HepG2 (cell line): ENCODE measurements around the gene TMEM209. TPM values are rescaled to one million over a fixed set of nuclear protein-coding genes. Genes with fewer than 3 reads are reported as not detected.

Experiments
- ATAC-seq: fragments of 200-7000 bp; cut with Tn5 transposase; 3 replicates; pipeline ENCODE4 v1.9.1; 2020; ENCODE audit warnings: mild to moderate bottlenecking, moderate library complexity
- BruUV-seq: library from RNA; stranded (reverse); fragments of 400-500 nt; replicated peaks from 2 replicates; lab custom pipeline; 2021; lab: Mats Ljungman, UMichigan
- CTCF ChIA-PET: fragments of 300-600 bp; formaldehyde crosslinking; extraction: SDS; loops from one replicate; lab custom pipeline; 2021; ENCODE audit warnings: low total read pairs, inconsistent platforms, low intra/inter-chr PET ratio; lab: Yijun Ruan, JAX
- POLR2A ChIA-PET: fragments of 350-600 bp; sonication (Branson Sonifier 250); formaldehyde crosslinking; loops from one replicate; lab custom pipeline; 2020; ENCODE audit warnings: antibody characterized with exemption, inconsistent platforms; lab: Yijun Ruan, JAX
- DNase-seq: peaks from one replicate; pipeline ENCODE4 v3.0.0-alpha.2; 2015; ENCODE audit warnings: low spot score
- FAIRE-seq: peaks from 3 replicates; lab custom pipeline; 2011; peaks lifted over from hg19 to GRCh38; lab: Jason Lieb, UNC
- H2AFZ ChIP-seq: one replicate; pipeline ENCODE4 v1.6.1; 2011; ENCODE audit warnings: low read length, inconsistent platforms
- H3K27ac ChIP-seq: fragments of 300-600 bp; 3 replicates; pipeline ENCODE4 v1.8.0; 2011; ENCODE audit warnings: mixed run types, mild to moderate bottlenecking, mixed read lengths, low read length, inconsistent platforms; ENCODE audit not compliant: insufficient read depth; ENCODE audit errors: extremely low read length
- H3K27me3 ChIP-seq, 2 experiments: fragments of 200-600 bp in 1 of 2; 2 replicates in 1 of 2; 3 replicates in 1 of 2; pipeline versions ENCODE4 v1.6.0 to v1.8.0; 2011; ENCODE audit warnings: low read length in 2 of 2, mild to moderate bottlenecking in 2 of 2, moderate library complexity in 2 of 2, inconsistent platforms in 1 of 2; ENCODE audit not compliant: insufficient read depth in 2 of 2, control insufficient read depth in 1 of 2
- H3K36me3 ChIP-seq, 2 experiments: fragments of 200-600 bp in 1 of 2; replicated peaks in 1 of 2; 2 replicates in 1 of 2; 3 replicates in 1 of 2; pipeline versions ENCODE4 v1.5.1 to v1.8.0; 2011; ENCODE audit warnings: low read length in 2 of 2, inconsistent platforms in 1 of 2; ENCODE audit not compliant: insufficient read depth in 2 of 2, control insufficient read depth in 1 of 2
- H3K4me1 ChIP-seq: 2 replicates; pipeline ENCODE4 v1.5.1; 2012; ENCODE audit warnings: low read length, inconsistent platforms; ENCODE audit not compliant: insufficient read depth
- H3K4me2 ChIP-seq: 2 replicates; pipeline ENCODE4 v1.6.0; 2011; ENCODE audit warnings: low read depth, low read length, inconsistent platforms
- H3K4me3 ChIP-seq, 3 experiments: fragments of 200-600 bp in 1 of 3; sonication (generic), shearing (Covaris generic) in 1 of 3; replicated peaks in 1 of 3; 2 replicates each; pipeline ENCODE4 v1.5.1; 2011 to 2016; ENCODE audit warnings: low read length in 3 of 3, inconsistent platforms in 2 of 3, low read depth in 2 of 3, mild to moderate bottlenecking in 2 of 3, control low read depth in 1 of 3, mixed read lengths in 1 of 3; ENCODE audit not compliant: insufficient read depth in 1 of 3
- H3K79me2 ChIP-seq: one replicate; pipeline ENCODE4 v1.6.1; 2011; ENCODE audit warnings: low read length, inconsistent platforms; ENCODE audit not compliant: insufficient read depth
- H3K9ac ChIP-seq: 2 replicates; pipeline ENCODE4 v1.6.0; 2011; ENCODE audit warnings: mild to moderate bottlenecking, low read depth, low read length, inconsistent platforms; ENCODE audit not compliant: insufficient read depth
- H3K9me3 ChIP-seq: 2 replicates; pipeline ENCODE4 v1.5.1; 2012; ENCODE audit warnings: mild to moderate bottlenecking, low read length
- H4K20me1 ChIP-seq: 2 replicates; pipeline ENCODE4 v1.6.0; 2011; ENCODE audit warnings: inconsistent platforms, mild to moderate bottlenecking, low read length, moderate library complexity; ENCODE audit not compliant: insufficient read depth
- AGO2 ChIP-seq: fragments of 200-400 bp; formaldehyde crosslinking; optimal IDR thresholded peaks from 2 replicates; pipeline ENCODE3; 2017; ENCODE audit warnings: mild to moderate bottlenecking, low read depth, low read length, moderate library complexity
- BRF2 ChIP-seq: sonication (generic); formaldehyde crosslinking; IDR thresholded peaks from 2 replicates; pipeline ENCODE4 v1.8.1; 2022; ENCODE audit warnings: mild to moderate bottlenecking, missing genetic modification reagents
- FOXA3 ChIP-seq: IDR thresholded peaks from 2 replicates; pipeline ENCODE4 v1.6.1; 2016; ENCODE audit warnings: missing genetic modification reagents, missing compliant biosample characterization
- NR2C2 ChIP-seq: sonication (generic); formaldehyde crosslinking; IDR thresholded peaks from 2 replicates; pipeline ENCODE4 v1.4.0; 2020; ENCODE audit warnings: missing genetic modification reagents, mild to moderate bottlenecking, moderate library complexity, borderline replicate concordance
- SMAD3 ChIP-seq: sonication (generic); formaldehyde crosslinking; IDR thresholded peaks from 2 replicates; pipeline ENCODE4 v1.4.0; 2020; ENCODE audit warnings: missing genetic modification reagents
- ZMYM4 ChIP-seq: sonication (generic); formaldehyde crosslinking; IDR thresholded peaks from 2 replicates; pipeline ENCODE4 v1.8.1; 2023; ENCODE audit warnings: mild to moderate bottlenecking, missing genetic modification reagents
- ZNF18 ChIP-seq: sonication (generic); formaldehyde crosslinking; IDR thresholded peaks from 2 replicates; pipeline ENCODE4 v1.8.0; 2022; ENCODE audit warnings: mild to moderate bottlenecking, missing genetic modification reagents; ENCODE audit not compliant: insufficient replicate concordance
- ZNF343 ChIP-seq: sonication (generic); formaldehyde crosslinking; IDR thresholded peaks from 2 replicates; pipeline ENCODE4 v1.4.0; 2020; ENCODE audit warnings: mild to moderate bottlenecking, missing genetic modification reagents
- ZNF660 ChIP-seq: sonication (generic); formaldehyde crosslinking; IDR thresholded peaks from 2 replicates; pipeline ENCODE4 v1.5.1; 2020; ENCODE audit warnings: mild to moderate bottlenecking, low read depth, missing genetic modification reagents, borderline replicate concordance
- ZNF710 ChIP-seq: sonication (generic); formaldehyde crosslinking; IDR thresholded peaks from 2 replicates; pipeline ENCODE4 v1.5.0; 2020; ENCODE audit warnings: mild to moderate bottlenecking, missing genetic modification reagents, borderline replicate concordance
- ZNF83 ChIP-seq: sonication (generic); formaldehyde crosslinking; IDR thresholded peaks from 2 replicates; pipeline ENCODE4 v1.4.0; 2020; ENCODE audit warnings: missing genetic modification reagents, mild to moderate bottlenecking, borderline replicate concordance
- WGBS: methylation state at CpG from one replicate; pipeline ENCODE4 v1.1.6; 2017; ENCODE audit warnings: low lambda C conversion rate; 5-methylcytosine and 5-hydroxymethylcytosine counted together
- in situ Hi-C: cut with HindIII; loops from 2 replicates; pipeline ENCODE4 v1.10.0; 2017; ENCODE audit warnings: low pct_unique_long_range_greater_than_20kb; ENCODE audit not compliant: extremely low pct_ligation_motif_present
- intact Hi-C: fragments of 100-400 bp; cut with micrococcal nuclease; formaldehyde crosslinking; loops from one replicate; pipeline ENCODE4 v1.10.0; 2022; ENCODE audit not compliant: unreplicated experiment
- polyA plus RNA-seq, 8 experiments: library from polyadenylated mRNA; depleted of rRNA in 3 of 8; stranded (reverse) in 7 of 8; unstranded in 1 of 8; fragments of >200 nt; fragmentation: Illumina TruSeq in 4 of 8; extraction: Trizol in 4 of 8; gene quantifications; 2 replicates each; pipeline versions ENCODE4 v1.2.1 to v1.2.3, GENCODE V29; 2011 to 2016; ENCODE audit warnings: low read depth in 4 of 8, missing spikeins in 1 of 8, mixed read lengths in 1 of 8; ENCODE audit not compliant: insufficient read depth in 1 of 8
- total RNA-seq, 5 experiments: library from RNA; depleted of rRNA; stranded (reverse); fragments of >200 nt; fragmentation: Illumina TruSeq; extraction: Trizol; gene quantifications; 2 replicates each; pipeline ENCODE4 v1.2.3, GENCODE V29; 2016; ENCODE audit warnings: low read depth in 1 of 5

The TMEM209 gene
- total and polyA plus RNA-seq, 2 of the 13 experiments (the other 11 are each of a cell fraction or from before 2014, with no cell fraction given): 14.5 to 15.6 TPM

GRCh38 chr7:130140551-130141160 is 64.5 kb downstream of the TMEM209 start:
- H3K4me3 ChIP-seq: no peak overlapping the region
- FAIRE-seq: no peak
- POLR2A ChIA-PET: no interaction called here
- H3K27me3 ChIP-seq: no peaks in the 10 kb centered on the region
- peaks cover 0 to 6% of the 10 kb centered on the region in 2 experiments; a peak in 1 of 5 replicates for H3K36me3 ChIP-seq
- no peak overlapping the region for H3K4me2 ChIP-seq
- H4K20me1 ChIP-seq: no peaks in the 10 kb centered on the region
- intact Hi-C loops (no loop called here), in situ Hi-C loops (no loop called here)
- BruUV-seq: no TSS peak
- peaks cover 27% of the 10 kb centered on the region for H3K4me1 ChIP-seq
- no peak for DNase-seq
- no peaks in the 10 kb centered on the region for H3K9me3 ChIP-seq
- CTCF ChIA-PET: no interaction called here
- no peak overlapping the region for H3K9ac ChIP-seq
- ATAC-seq: no peak
- no peak overlapping the region for H2AFZ ChIP-seq
- 96% methylated on average over 42 of the region's 47 CpGs for WGBS
- TF ChIP-seq ZNF18 (CRISPR knock-in tag): no peak
- peak; percentile 30 for TF ChIP-seq AGO2
- H3K79me2 ChIP-seq: no peaks in the 10 kb centered on the region
- H3K27ac ChIP-seq: no peak overlapping the region

- Histone ChIP-seq H3K79me2 (no peaks in the 10 kb centered on the region), H3K4me1 (peaks cover 14% of the 10 kb centered on the region), H3K4me2 (no peak overlapping the region), H3K9me3 (no peaks in the 10 kb centered on the region), H3K27me3 (no peaks in the 10 kb centered on the region), H3K27ac (no peak overlapping the region), H3K36me3 (peaks cover 0 to 12% of the 10 kb centered on the region in 2 experiments; a peak in 2 of 5 replicates), H3K4me3 (no peak overlapping the region), H2AFZ (no peak overlapping the region), H3K9ac (no peak overlapping the region), H4K20me1 (no peaks in the 10 kb centered on the region)
- POLR2A ChIA-PET: no interaction called here
- no peak for DNase-seq
- FAIRE-seq: no peak
- CTCF ChIA-PET: no interaction called here
- in situ Hi-C loops: no loop called here
- intact Hi-C loops: no loop called here
- no TSS peak for BruUV-seq
- no peak for ATAC-seq
- WGBS: 75% methylated on average over 2 of the region's 2 CpGs
- no peak for TF ChIP-seq ZNF83 (CRISPR knock-in tag)
- TF ChIP-seq FOXA3: no peak
- TF ChIP-seq ZNF343: no peak
- no peak for TF ChIP-seq BRF2 (CRISPR knock-in tag)
- no peak for TF ChIP-seq SMAD3 (CRISPR knock-in tag)
- no peak for TF ChIP-seq NR2C2 (CRISPR knock-in tag)
- no peak for TF ChIP-seq ZMYM4
- no peak for TF ChIP-seq ZNF710 (CRISPR knock-in tag)
- no peak for TF ChIP-seq ZNF660 (CRISPR knock-in tag)
Observed at GRCh38 chr7:130139193-130139960, 65.8 kb downstream of the TMEM209 start.
